A673 (cell line): ENCODE measurements around the gene YWHAQ.

Source experiments
- CTCF ChIP-seq: fragments of 300-800, 200-600 bp; sonication (generic); conservative IDR thresholded peaks from 2 replicates; pipeline ENCODE4 v1.5.1; 2017; ENCODE audit warnings: low read depth, mild to moderate bottlenecking, antibody characterized with exemption, low read length, moderate library complexity, mixed read lengths
- EZH2 ChIP-seq: fragments of 200-600 bp; sonication (generic); IDR thresholded peaks from 2 replicates; pipeline ENCODE4 v1.6.1; 2017; ENCODE audit warnings: borderline replicate concordance, low read depth, mild to moderate bottlenecking, mixed read lengths, antibody characterized with exemption, low read length; ENCODE audit not compliant: poor library complexity, severe bottlenecking

- no peak for TF ChIP-seq CTCF
- no peak for TF ChIP-seq EZH2
These were observed 1.3 kb downstream of the YWHAQ start for GRCh38 chr2:9629222-9630116.
